GM18951 (cell line): ENCODE data around the gene TGFB1.
"Not testable (repeated sequence)": the region's sequence is repeated elsewhere in the genome, so short reads cannot be mapped to it uniquely, and the experiment has no call there.

Experiments used
- POLR2A ChIP-seq: IDR thresholded peaks from 4 replicates; pipeline ENCODE4 v1.6.1; 2011; ENCODE audit warnings: mild to moderate bottlenecking; ENCODE audit not compliant: insufficient read length, insufficient read depth; ENCODE audit errors: extremely low read depth
- in situ Hi-C: fragments of 300-500 bp; cut with MboI; formaldehyde crosslinking; loops from one replicate; pipeline ENCODE4 v1.12.0; 2022; ENCODE audit warnings: low sequenced_read_pairs, mixed read lengths, inconsistent platforms; ENCODE audit not compliant: unreplicated experiment

The TGFB1 gene

GRCh38 chr19:41377977-41378709, 24.4 kb upstream of the TGFB1 start:
- no peak for TF ChIP-seq POLR2A
- in situ Hi-C loops: no loop called here

GRCh38 chr19:41376998-41377365, 23.3 kb upstream of the TGFB1 start:
- TF ChIP-seq POLR2A: no peak
- in situ Hi-C loops: no loop called here

- in situ Hi-C loops: no loop called here
- TF ChIP-seq POLR2A: no peak
Measured at GRCh38 chr19:41376241-41376997, 22.7 kb upstream of the TGFB1 start, which contains the start of gene TMEM91. Gene TMEM91, plus strand, starts transcription at chr19:41376533. Its CDS starts 1,777 bp downstream, at chr19:41378310.

GRCh38 chr19:41373993-41374392, 20.3 kb upstream of the TGFB1 start:
- TF ChIP-seq POLR2A: no peak
- in situ Hi-C loops: no loop called here

- in situ Hi-C loops: no loop called here
- TF ChIP-seq POLR2A: no peak
Measured at GRCh38 chr19:41372501-41372900, 18.8 kb upstream of the TGFB1 start.

- in situ Hi-C loops: no loop called here
- no peak for TF ChIP-seq POLR2A
Measured at GRCh38 chr19:41371541-41371940, 17.8 kb upstream of the TGFB1 start.

- in situ Hi-C loops: not testable (repeated sequence)
Measured at GRCh38 chr19:41371119-41371518, 17.4 kb upstream of the TGFB1 start.

- TF ChIP-seq POLR2A: no peak
- in situ Hi-C loops: no loop called here
Measured at GRCh38 chr19:41369769-41370168, 16.0 kb upstream of the TGFB1 start.

GRCh38 chr19:41367848-41368301, 14.2 kb upstream of the TGFB1 start:
- in situ Hi-C loops: no loop called here

GRCh38 chr19:41366089-41366488, 12.4 kb upstream of the TGFB1 start:
- TF ChIP-seq POLR2A: no peak
- in situ Hi-C loops: no loop called here

More at GRCh38 chr19:41367848-41368301, 14.2 kb upstream of the TGFB1 start:
- peak; percentile 28 for TF ChIP-seq POLR2A

GRCh38 chr19:41364524-41365391, 11.0 kb upstream of the TGFB1 start:
- TF ChIP-seq POLR2A: no peak
- in situ Hi-C loops: no loop called here

- in situ Hi-C loops: no loop called here
- peak; percentile 84 for TF ChIP-seq POLR2A
Measured at GRCh38 chr19:41363753-41364523, 10.2 kb upstream of the TGFB1 start, which contains the start of gene B9D2. Gene B9D2, minus strand, starts transcription at chr19:41364149. Its CDS starts 630 bp downstream, at chr19:41363519.
